Measurements from ENCODE around the gene NPR1.
A peak's percentile ranks its signal among the peaks of the same experiment; 100 is the strongest.

The NPR1 gene

DNA sequence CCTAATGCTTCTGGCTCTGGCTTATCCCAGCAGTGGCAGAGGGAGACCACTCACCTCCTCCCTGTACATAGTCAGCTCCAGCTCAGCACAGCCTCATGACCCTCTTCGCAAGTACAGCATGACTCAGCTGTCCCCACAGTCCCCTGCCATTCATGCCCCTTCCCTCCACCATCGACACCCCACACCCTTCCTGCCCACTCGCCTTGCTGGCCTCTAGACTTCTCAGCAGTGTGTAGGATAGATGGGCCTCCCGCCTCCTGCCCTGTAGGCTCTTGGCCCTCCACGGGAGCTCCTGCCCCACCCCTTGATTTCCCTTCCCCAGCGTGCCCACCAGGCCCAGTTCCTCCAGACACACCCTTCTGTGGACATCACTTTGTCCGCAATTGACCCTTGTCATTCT is 9.8 kb downstream of the NPR1 start:
- Histone ChIP-seq H3K36me3 (ENCODE audit: control insufficient read depth in 5 of 5, insufficient read depth in 5 of 5, low read length in 5 of 5) (peaks cover 0 to 88% (median 78%) of the 10 kb centered on the region in 5 donors), H3K4me1 (ENCODE audit: control insufficient read depth in 5 of 5, insufficient read depth in 5 of 5, low read length in 5 of 5) (peaks cover 0 to 27% (median 11%) of the 10 kb centered on the region in 5 donors), H3K4me3 (ENCODE audit: low read depth in 1 of 5, low read length in 5 of 5) (no peak overlapping the region), H3K27me3 (ENCODE audit: control insufficient read depth in 5 of 5, insufficient read depth in 4 of 5, low read length in 5 of 5) (no peaks in the 10 kb centered on the region), H3K9ac (ENCODE audit: low read length in 5 of 5) (no peak overlapping the region), H3K27ac (ENCODE audit: low read depth, low read length) (peak overlapping the region; percentile 83), H3K9me3 (ENCODE audit: control insufficient read depth in 5 of 5, low read length in 5 of 5) (no peaks in the 10 kb centered on the region)

DNA sequence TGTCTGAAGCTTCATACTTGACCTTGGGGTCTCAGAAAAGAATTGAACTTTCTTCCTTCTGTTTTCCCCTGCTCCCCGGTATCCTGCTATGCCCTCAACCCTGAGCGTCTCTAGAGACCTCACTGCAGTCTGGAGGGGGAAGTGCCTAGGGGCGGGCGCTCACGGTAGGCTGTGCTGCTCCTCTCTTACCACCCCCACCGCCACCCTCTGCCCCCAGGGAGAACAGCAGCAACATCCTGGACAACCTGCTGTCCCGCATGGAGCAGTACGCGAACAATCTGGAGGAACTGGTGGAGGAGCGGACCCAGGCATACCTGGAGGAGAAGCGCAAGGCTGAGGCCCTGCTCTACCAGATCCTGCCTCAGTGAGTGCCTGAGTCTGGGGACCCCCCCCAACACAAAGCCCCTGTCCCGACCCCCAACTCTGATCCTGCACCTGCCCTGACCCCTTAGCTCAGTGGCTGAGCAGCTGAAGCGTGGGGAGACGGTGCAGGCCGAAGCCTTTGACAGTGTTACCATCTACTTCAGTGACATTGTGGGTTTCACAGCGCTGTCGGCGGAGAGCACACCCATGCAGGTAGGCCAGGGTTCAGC is 10.3 kb downstream of the NPR1 start:
- peaks cover 0 to 22% (median 10%) of the 10 kb centered on the region in 5 donors for H3K4me1 ChIP-seq (ENCODE audit: control insufficient read depth in 5 of 5, insufficient read depth in 5 of 5, low read length in 5 of 5)
- no peaks in the 10 kb centered on the region for H3K9me3 ChIP-seq (ENCODE audit: control insufficient read depth in 5 of 5, low read length in 5 of 5)
- no peak overlapping the region for H3K4me3 ChIP-seq (ENCODE audit: low read depth in 1 of 5, low read length in 5 of 5)
- H3K27me3 ChIP-seq (ENCODE audit: control insufficient read depth in 5 of 5, insufficient read depth in 4 of 5, low read length in 5 of 5), result no peaks in the 10 kb centered on the region
- peak overlapping the region; percentile 83 for H3K27ac ChIP-seq (ENCODE audit: low read depth, low read length)
- peaks cover 0 to 89% (median 81%) of the 10 kb centered on the region in 5 donors for H3K36me3 ChIP-seq (ENCODE audit: control insufficient read depth in 5 of 5, insufficient read depth in 5 of 5, low read length in 5 of 5)
- no peak overlapping the region for H3K9ac ChIP-seq (ENCODE audit: low read length in 5 of 5)

DNA sequence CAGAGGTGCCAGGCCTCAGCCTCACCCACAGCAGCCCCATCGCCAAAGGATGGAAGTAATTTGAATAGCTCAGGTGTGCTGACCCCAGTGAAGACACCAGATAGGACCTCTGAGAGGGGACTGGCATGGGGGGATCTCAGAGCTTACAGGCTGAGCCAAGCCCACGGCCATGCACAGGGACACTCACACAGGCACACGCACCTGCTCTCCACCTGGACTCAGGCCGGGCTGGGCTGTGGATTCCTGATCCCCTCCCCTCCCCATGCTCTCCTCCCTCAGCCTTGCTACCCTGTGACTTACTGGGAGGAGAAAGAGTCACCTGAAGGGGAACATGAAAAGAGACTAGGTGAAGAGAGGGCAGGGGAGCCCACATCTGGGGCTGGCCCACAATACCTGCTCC is 15.0 kb downstream of the NPR1 start:
- H3K27ac ChIP-seq (ENCODE audit: low read depth, low read length), result peak overlapping the region; percentile 61
- H3K9ac ChIP-seq (ENCODE audit: low read length in 5 of 5), result peak overlapping the region in 1 of 5 donors; percentile 13
- no peak overlapping the region for H3K4me3 ChIP-seq (ENCODE audit: low read depth in 1 of 5, low read length in 5 of 5)
- no peaks in the 10 kb centered on the region for H3K27me3 ChIP-seq (ENCODE audit: control insufficient read depth in 5 of 5, insufficient read depth in 4 of 5, low read length in 5 of 5)
- H3K9me3 ChIP-seq (ENCODE audit: control insufficient read depth in 5 of 5, low read length in 5 of 5), result no peaks in the 10 kb centered on the region
- peaks cover 0 to 48% (median 41%) of the 10 kb centered on the region in 5 donors for H3K36me3 ChIP-seq (ENCODE audit: control insufficient read depth in 5 of 5, insufficient read depth in 5 of 5, low read length in 5 of 5)
- peaks cover 6 to 20% (median 18%) of the 10 kb centered on the region in 5 donors for H3K4me1 ChIP-seq (ENCODE audit: control insufficient read depth in 5 of 5, insufficient read depth in 5 of 5, low read length in 5 of 5)

DNA sequence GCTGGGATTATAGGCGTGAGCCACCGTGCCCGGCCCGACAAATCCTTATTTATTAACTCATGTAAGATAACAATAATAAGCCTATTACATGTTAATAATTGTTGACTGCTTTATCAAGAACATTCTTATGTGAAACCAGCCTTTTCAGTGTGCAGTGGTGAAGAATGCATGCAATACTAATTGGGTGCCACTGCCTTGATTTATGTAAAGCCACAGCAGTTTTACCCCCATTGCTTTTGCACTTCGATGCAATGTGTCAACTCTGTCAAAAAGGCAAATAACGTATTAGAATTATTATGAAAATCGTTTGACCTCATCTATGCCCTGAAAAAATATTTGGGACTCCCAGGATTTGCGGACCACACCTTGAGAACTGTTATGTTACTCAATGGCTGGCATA is 18.3 kb downstream of the NPR1 start:
- Histone ChIP-seq H3K9ac (ENCODE audit: low read length in 5 of 5) (peak overlapping the region in 2 of 5 donors; percentile 4 to 80), H3K4me3 (ENCODE audit: low read depth in 1 of 5, low read length in 5 of 5) (no peak overlapping the region), H3K9me3 (ENCODE audit: control insufficient read depth in 5 of 5, low read length in 5 of 5) (no peaks in the 10 kb centered on the region), H3K27me3 (ENCODE audit: control insufficient read depth in 5 of 5, insufficient read depth in 4 of 5, low read length in 5 of 5) (no peaks in the 10 kb centered on the region), H3K4me1 (ENCODE audit: control insufficient read depth in 5 of 5, insufficient read depth in 5 of 5, low read length in 5 of 5) (peaks cover 12 to 38% (median 32%) of the 10 kb centered on the region in 5 donors), H3K27ac (ENCODE audit: low read depth, low read length) (peak overlapping the region; percentile 98), H3K36me3 (ENCODE audit: control insufficient read depth in 5 of 5, insufficient read depth in 5 of 5, low read length in 5 of 5) (peaks cover 0 to 21% (median 16%) of the 10 kb centered on the region in 5 donors)

DNA sequence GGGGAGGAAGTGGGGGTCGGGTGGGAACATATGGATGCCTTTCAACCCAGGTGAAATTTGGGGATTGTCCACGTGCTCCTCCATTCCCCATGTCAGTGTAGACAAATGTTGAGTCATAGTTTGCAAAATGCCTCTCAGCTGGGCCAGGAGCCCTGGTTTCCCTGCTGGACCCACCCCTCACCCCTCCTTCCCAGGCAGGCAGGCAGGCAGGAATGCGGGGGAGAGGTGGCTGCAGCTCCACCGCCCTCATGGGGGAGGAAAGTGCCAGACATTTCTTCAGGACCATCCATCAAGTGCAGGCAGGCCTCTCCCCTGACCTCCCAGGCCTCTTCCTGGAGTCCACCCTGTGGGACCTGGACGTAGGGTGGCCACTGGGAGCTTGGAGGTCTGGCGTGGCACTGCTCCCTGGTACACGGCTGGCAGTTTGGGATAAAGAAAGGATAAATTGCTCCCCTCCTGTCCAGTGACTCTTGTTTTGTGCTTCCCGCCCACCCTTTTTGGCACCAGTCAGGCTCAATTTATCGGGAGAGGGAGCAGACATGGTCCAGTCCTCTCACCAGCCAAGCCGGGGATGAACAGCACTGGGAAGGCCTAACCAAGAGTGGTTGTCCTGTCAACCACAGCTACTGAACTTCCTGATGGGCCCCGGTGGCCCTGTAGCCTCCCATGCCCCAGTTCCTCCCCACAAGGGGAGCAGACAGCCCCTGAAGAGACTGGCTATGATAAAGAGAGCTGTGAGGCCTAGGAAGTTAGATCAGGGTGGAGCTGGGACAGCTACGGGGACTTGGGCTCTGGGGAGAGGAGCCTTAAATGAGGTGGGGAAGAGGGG is 18.9 kb downstream of the NPR1 start:
- peak overlapping the region; percentile 98 for H3K27ac ChIP-seq (ENCODE audit: low read depth, low read length)
- peak overlapping the region in 3 of 5 donors; percentile 11 to 49 (median 37) for H3K4me3 ChIP-seq (ENCODE audit: low read depth in 1 of 5, low read length in 5 of 5)
- peaks cover 12 to 38% (median 32%) of the 10 kb centered on the region in 5 donors for H3K4me1 ChIP-seq (ENCODE audit: control insufficient read depth in 5 of 5, insufficient read depth in 5 of 5, low read length in 5 of 5)
- H3K9me3 ChIP-seq (ENCODE audit: control insufficient read depth in 5 of 5, low read length in 5 of 5), result no peaks in the 10 kb centered on the region
- peaks cover 0 to 14% (median 13%) of the 10 kb centered on the region in 5 donors for H3K36me3 ChIP-seq (ENCODE audit: control insufficient read depth in 5 of 5, insufficient read depth in 5 of 5, low read length in 5 of 5)
- no peaks in the 10 kb centered on the region for H3K27me3 ChIP-seq (ENCODE audit: control insufficient read depth in 5 of 5, insufficient read depth in 4 of 5, low read length in 5 of 5)
- peak overlapping the region; percentile 42 to 85 (median 76) for H3K9ac ChIP-seq (ENCODE audit: low read length in 5 of 5)

DNA sequence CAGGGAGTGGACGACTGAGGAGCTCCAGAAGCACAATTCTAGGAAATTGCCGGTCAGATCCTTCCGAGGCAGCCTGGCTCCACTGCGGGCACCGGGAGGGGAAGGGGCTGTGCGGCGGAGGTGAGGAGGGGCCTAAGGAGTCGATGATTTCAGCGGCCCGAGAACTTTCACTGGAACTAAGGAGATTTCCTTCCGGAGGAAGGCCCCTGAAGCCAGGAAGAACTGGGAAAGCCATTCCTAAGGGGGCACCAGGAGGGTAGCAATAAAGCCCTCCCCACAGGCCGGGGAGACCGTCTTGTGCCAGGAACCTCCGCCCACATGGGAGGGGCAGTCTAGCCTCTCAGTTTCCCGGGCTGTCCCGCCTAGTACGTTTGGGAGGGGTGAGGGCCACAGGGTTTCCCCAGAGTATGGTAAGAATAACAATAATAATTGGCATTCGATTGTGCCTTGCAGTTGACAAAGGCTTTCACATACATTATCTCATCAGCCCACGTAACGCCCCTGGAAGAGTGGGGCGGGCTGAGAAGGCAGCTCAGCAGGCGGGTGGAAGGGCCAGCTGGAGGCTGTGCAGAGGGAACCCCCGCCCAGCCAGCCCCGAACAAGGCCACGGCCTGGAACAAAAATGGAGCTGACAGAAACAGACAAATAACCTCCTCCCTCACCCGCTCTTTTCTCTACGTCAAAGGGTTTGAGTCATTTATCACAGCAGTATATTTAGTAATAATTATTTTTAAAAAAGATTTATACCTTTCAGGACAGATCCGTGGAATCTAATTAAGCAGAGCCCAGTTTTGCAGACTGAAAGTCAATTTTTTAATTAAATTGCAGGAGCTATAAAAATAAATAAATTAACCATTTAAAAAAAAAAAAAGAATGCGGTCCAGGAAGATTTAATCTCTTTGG is 19.8 kb downstream of the NPR1 start:
- no peaks in the 10 kb centered on the region for H3K27me3 ChIP-seq (ENCODE audit: control insufficient read depth in 5 of 5, insufficient read depth in 4 of 5, low read length in 5 of 5)
- peak overlapping the region in 4 of 5 donors; percentile 22 to 49 (median 36) for H3K4me3 ChIP-seq (ENCODE audit: low read depth in 1 of 5, low read length in 5 of 5)
- peak overlapping the region; percentile 98 for H3K27ac ChIP-seq (ENCODE audit: low read depth, low read length)
- H3K9me3 ChIP-seq (ENCODE audit: control insufficient read depth in 5 of 5, low read length in 5 of 5), result no peaks in the 10 kb centered on the region
- peaks cover 12 to 38% (median 32%) of the 10 kb centered on the region in 5 donors for H3K4me1 ChIP-seq (ENCODE audit: control insufficient read depth in 5 of 5, insufficient read depth in 5 of 5, low read length in 5 of 5)
- peak overlapping the region; percentile 46 to 85 (median 80) for H3K9ac ChIP-seq (ENCODE audit: low read length in 5 of 5)
- peaks cover 0 to 7% (median 7%) of the 10 kb centered on the region in 5 donors for H3K36me3 ChIP-seq (ENCODE audit: control insufficient read depth in 5 of 5, insufficient read depth in 5 of 5, low read length in 5 of 5)

DNA sequence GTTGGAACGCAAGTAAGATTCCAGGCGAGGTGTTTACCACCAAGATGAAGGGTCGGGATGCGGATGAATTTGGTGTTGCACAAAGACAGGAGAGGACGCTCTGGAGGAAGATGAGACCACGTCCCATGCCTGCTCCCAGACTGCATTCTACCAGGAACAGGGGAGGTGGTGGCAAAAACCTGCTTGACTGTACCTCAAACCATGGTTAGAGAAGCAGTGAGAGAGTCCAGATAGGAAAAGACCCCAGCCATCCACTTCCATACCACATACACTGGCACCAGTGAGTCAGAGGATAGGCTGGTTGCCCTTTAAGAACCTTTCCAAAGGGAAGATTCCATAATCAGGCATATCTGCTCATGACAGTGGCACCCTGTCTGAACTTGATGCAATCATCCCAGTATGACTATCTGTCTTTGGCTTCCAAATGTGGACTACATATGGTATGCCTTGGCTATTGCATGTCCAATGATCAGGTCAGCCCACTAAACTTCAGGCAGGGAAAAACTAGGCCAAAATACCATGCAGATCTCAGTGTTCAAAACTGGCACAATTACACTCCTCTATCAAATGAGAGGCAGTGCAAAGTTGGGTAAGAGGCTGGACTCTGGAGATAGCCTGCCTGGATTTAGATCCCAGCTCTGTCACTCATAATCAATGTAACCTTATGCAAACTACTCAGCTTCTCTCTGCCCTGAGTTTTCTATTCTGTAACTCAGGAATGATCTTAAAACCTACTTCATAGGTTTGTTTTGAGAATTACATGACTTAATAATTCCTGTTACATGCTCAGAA is 20.6 kb downstream of the NPR1 start:
- no peaks in the 10 kb centered on the region for H3K36me3 ChIP-seq (ENCODE audit: control insufficient read depth in 5 of 5, insufficient read depth in 5 of 5, low read length in 5 of 5)

DNA sequence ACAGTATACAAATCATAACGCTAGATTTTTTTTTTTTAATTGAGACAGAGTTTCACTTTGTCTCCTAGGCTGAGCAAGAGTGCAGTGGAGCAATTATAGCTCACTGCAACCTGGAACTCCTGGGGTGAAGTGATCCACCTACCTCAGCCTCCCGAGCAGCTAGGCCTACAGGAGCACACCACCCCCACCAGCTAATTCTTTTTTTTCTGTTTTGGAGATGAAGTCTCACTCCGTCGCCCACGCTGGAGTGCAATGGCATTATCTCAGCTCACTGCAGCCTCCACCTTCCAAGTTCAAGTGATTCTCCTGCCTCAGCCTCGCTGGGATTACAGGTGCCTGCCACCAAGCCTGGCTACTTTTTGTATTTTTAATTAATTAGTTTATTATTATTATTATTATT is 21.3 kb downstream of the NPR1 start:
- peak overlapping the region; percentile 98 for H3K27ac ChIP-seq (ENCODE audit: low read depth, low read length)
- H3K4me3 ChIP-seq (ENCODE audit: low read depth in 1 of 5, low read length in 5 of 5), result no peak overlapping the region
- H3K36me3 ChIP-seq (ENCODE audit: control insufficient read depth in 5 of 5, insufficient read depth in 5 of 5, low read length in 5 of 5), result no peaks in the 10 kb centered on the region
- no peaks in the 10 kb centered on the region for H3K9me3 ChIP-seq (ENCODE audit: control insufficient read depth in 5 of 5, low read length in 5 of 5)
- H3K9ac ChIP-seq (ENCODE audit: low read length in 5 of 5), result peak overlapping the region in 2 of 5 donors; percentile 47 to 56
- peaks cover 12 to 38% (median 32%) of the 10 kb centered on the region in 5 donors for H3K4me1 ChIP-seq (ENCODE audit: control insufficient read depth in 5 of 5, insufficient read depth in 5 of 5, low read length in 5 of 5)
- H3K27me3 ChIP-seq (ENCODE audit: control insufficient read depth in 5 of 5, insufficient read depth in 4 of 5, low read length in 5 of 5), result no peaks in the 10 kb centered on the region

More for the DNA sequence above, 20.6 kb downstream of the NPR1 start:
- H3K4me1 ChIP-seq (ENCODE audit: control insufficient read depth in 5 of 5, insufficient read depth in 5 of 5, low read length in 5 of 5), result peaks cover 12 to 38% (median 32%) of the 10 kb centered on the region in 5 donors
- H3K9me3 ChIP-seq (ENCODE audit: control insufficient read depth in 5 of 5, low read length in 5 of 5), result no peaks in the 10 kb centered on the region
- H3K27ac ChIP-seq (ENCODE audit: low read depth, low read length), result peak overlapping the region; percentile 98
- peak overlapping the region in 1 of 5 donors; percentile 28 for H3K4me3 ChIP-seq (ENCODE audit: low read depth in 1 of 5, low read length in 5 of 5)
- H3K9ac ChIP-seq (ENCODE audit: low read length in 5 of 5), result peak overlapping the region; percentile 2 to 85 (median 76)
- H3K27me3 ChIP-seq (ENCODE audit: control insufficient read depth in 5 of 5, insufficient read depth in 4 of 5, low read length in 5 of 5), result no peaks in the 10 kb centered on the region

DNA sequence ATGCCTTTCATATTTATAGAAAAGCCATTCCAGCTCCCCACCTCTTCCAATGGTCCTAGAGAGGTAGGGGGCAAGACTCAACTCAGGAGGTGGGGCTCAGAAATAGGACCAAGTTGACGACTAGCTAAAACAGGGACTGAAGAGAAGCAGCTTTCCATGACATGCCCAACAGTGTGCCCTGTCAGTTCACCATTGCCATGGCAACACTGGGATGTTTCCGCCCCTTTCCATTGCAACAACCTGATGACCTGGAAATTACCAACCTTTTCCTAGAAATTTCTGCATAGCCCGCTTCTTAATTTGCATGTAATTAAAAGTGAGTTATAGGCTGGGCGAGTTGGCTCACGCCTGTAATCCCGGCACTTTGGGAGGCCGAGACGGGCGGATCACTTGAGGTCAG is 27.0 kb downstream of the NPR1 start:
- H3K27ac ChIP-seq (ENCODE audit: low read depth, low read length), result no peak overlapping the region
- no peaks in the 10 kb centered on the region for H3K36me3 ChIP-seq (ENCODE audit: control insufficient read depth in 5 of 5, insufficient read depth in 5 of 5, low read length in 5 of 5)
- no peak overlapping the region for H3K4me3 ChIP-seq (ENCODE audit: low read depth in 1 of 5, low read length in 5 of 5)
- H3K4me1 ChIP-seq (ENCODE audit: control insufficient read depth in 5 of 5, insufficient read depth in 5 of 5, low read length in 5 of 5), result peaks cover 0 to 3% (median 0%) of the 10 kb centered on the region in 5 donors
- H3K9ac ChIP-seq (ENCODE audit: low read length in 5 of 5), result no peak overlapping the region
- H3K27me3 ChIP-seq (ENCODE audit: control insufficient read depth in 5 of 5, insufficient read depth in 4 of 5, low read length in 5 of 5), result no peaks in the 10 kb centered on the region
- no peaks in the 10 kb centered on the region for H3K9me3 ChIP-seq (ENCODE audit: control insufficient read depth in 5 of 5, low read length in 5 of 5)
